ENCODE results near the gene DGCR8.

Gene DGCR8

DNA sequence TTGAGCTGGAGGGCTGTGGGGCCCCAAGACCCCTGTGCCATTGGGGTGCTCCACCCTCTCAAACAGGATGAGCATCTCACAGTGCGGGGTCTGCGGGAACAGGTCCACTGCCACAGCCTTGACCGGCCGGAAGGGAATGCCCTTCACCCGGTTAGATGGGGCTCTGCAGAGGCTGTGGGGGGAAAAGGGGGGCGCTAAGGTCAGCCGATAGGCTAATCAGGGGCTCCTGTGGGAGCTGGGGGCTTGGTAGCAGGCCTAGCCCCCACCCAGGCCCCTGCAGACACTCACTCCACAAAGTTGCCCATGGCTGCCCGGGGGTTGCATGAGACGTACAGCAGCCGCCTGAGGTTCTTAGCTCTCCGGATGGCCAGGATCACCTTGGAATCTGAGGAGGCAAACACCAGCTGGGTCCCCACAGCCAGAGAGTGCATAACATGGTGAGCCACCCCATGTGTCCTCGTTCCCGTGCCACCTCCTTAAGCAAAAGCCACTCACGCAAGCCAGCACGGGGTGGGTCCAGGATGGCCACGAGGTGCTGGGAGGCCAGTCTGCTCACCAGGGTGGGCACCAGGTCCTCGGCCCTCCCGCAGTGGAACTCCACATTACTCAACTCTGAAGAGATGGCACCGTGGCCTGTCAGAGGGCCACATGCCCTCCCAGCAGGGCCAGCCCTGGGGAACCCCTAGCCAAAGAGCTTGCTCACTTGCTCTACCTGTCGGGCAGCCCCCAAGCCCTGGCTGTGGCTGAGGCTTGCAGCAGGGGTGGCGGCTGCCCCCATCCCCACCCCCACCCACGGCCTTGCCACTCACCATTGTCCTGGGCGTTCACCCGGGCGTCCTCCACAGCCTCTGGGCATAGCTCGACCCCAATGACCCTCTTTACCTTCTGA lies 32.8 kb downstream of the DGCR8 start:
- no peak for DNase-seq

DNA sequence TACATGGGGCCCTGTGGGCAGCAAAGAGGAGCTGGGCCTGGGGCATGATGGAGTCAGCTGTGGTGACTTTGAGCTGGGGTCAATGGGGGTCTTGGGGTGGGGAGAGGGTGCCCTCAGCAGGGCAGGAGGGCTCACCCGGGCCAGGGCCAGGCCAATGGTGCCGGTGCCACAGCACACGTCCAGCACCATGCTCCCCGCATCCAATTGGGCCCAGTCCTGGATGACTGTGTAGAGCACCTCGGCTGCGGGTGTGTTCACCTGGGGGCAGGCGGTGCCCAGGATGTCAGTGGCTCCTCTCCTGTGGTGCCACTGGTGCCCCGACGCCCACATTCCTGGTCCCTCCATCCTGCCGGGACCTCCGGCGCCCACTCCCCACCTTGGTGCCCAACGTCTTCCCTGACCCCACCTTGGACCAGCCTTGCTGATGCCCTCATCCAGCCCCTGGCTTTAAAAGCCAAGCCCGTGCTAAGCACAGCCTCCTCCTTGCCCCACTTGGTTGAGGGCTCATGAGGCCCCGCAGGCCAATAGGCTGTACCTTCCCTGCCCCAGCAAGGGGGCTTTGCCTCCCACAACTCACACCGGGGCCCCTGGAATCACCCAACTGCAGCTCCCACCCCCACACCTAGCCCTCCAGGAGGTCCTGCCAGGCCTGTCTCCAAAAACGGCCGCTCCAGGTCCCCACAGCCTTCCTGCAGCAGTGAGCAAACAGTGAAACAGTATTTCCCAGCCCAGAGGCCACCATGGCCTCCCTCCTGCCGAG lies 33.7 kb downstream of the DGCR8 start:
- no peak for DNase-seq

DNA sequence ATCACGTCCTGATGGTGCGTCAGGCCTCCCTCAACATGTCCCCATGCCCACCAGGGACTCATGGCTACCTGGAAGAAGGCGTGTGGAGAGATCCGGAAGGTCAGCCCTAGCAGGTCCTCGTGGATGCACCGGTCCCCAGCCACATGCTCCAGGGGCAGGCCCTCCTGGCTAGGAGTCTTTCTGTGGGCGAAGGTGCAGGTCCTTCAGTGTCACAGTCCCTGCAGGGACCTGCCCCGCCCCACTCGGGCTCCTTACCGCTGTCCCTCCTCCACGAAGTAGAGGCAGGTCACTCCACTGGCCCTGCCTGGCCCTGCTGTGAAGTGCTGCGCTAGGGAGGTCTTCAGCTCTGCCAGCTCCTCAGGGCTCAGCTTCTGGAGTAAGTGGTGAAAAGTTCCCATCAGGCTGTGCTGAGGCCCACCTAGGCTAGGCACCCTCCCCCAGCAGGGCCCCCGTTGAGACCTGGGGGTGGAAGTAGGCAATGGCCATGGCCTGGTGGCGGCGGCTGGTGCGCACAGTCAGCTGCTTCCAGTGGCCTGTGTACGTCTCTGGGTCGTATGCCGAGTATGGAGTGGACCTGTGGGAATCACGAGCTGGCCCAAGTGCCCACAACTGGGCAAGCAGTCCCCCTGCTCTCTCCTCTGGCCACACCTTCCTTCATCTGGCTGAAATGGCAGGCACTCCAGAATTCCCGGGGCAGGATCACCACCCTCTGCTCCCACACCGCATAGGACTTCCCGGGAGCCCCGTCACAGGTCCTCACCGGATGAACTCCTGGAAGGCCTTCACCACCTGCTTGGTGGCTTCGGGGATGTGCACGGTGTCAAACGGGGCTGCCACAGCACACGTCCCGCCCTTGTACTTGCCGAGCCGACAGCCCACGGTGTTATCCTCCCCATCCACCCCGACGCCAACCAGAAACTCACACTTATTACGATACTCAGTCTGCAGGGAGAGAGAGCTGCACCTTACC lies 34.8 kb downstream of the DGCR8 start:
- DNase-seq, result no peak

DNA sequence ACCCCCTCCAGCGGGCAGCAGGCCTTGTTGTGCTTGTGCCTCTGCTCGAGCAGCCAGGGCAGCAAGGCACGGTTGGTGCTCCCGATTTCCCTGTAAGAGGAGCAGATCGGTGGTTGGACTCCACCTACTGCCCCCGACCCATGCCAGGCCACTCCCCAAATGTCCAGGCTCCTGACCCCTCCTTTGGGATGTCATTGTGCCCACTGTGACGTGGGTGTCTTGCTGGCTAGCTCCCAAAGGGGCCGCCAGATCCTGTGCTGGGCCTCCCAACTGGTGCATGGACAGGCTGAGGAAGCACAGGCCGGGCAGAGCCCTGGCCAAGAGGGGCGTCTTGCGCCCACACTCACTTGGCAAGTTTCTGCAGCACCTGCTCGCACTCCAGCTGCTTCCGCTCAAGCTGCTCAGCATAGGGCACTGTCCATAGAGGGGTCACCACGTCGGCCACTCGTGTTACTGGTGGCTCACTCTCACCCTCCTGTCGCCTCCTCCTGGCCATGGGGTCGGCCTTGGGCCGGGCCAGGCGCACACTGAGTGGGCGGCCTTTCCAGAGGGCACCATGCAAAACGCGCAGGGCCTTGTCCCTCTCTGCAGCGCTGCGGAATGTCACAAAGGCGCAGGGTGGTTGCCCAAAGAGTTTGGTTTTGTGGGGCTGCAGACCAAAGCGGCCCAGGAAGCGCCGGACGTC lies 35.8 kb downstream of the DGCR8 start, which contains the start of gene RANBP1:
TSS of gene RANBP1 (plus strand) at position 414 of the 685 bp plus-strand sequence. CDS start at position 495, 81 bp downstream.
- no peak for DNase-seq

DNA sequence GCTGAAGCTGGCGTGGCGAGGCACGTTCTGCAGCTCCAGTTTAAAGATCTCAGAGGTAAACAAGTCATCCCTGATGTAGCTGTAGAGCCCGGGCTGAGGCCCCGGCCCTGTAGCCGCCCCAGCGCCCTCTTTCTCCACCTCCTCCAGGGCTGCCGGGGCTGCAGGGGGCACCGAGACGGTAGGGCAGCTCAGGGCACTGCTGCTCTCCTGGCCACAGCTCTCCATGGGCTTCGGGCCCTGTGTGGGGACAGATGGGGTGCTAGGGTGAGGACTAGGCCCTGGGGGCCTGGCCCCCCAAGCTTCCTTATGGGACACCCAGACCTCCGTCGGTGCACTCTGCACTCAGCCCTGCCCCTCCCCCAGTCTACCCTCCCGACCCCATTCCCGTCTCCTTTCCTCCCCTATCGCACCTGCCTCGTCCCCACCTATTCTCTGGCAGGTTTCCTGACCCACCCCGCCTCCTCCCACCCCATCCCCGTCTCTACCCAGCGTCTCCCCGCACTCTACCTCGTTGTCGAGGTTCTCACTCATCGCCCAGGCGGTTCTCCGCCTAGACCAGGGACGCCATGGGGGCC lies 36.4 kb downstream of the DGCR8 start:
- DNase-seq, result no peak

DNA sequence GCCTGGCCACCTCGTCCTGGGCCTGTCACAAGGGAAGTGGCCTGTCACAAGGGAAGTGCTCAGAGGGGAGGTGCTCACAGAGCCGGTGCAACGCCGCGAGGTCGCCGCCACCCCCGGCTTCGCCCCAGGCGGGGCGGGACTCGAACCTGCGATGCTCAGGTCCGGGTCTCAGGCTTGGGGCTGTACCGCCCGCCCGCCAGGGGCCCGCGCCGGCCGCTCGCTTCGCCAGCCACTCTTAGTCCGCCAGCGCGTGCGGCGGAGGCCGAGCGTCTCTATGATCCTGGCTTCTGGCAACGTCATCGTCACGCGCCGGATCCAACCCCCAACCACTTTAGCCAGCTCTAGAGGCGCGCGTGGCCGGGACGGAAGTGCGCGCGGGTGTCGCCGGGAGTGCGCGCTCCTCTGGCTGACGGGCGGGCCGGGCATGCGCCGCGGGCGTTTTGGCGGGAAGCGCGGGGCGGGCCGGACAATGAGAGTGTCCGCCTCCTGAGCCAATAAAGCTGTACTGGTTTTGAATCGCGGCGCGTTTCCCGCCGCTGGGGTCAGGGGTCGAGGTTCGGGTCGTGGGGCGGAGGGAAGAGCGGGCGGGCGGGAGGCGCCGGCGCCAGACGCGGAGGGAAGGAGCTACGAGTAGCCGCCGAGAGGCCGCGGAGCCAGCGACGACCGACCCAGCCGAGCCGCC lies 37.1 kb downstream of the DGCR8 start, which contains the start of gene TRMT2A:
TSS of gene TRMT2A (minus strand) at position 276 of the 682 bp plus-strand sequence. CDS start 320 bp downstream, outside the sequence.
- peak; percentile 87 for DNase-seq

DNA sequence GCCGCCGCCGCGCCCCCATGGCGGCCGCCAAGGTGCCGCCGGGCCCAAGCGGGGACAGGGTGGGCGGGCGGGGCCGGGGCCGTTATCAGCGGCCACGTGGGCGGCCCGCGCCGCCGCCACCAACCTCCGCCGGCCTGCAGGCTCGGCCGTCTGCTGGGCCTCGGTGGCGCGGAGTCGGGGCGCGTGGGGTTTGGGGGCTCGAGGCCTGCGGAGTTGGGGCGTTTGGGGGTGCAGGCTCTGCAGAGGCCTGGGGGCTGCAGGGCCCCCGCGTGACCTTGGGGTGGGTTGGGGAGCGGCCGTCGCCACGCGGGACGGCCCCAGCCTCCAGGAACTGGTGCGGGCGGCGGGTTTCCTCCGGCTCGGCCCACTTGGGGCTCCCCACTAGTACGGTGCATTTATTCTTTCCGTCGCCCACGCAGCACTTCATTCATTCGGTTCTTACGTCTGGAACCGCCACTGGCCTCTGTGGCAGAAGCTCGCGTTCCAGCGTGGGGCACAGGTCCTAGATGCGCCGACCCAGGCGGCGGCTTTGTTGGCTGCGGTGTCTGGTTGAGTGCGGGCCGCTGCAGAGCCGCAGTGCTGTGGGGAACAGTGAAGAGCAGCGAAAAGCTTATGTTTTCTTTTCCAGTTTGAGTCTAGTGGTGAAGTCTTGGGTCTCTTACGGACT lies 37.7 kb downstream of the DGCR8 start:
- DNase-seq, result no peak

DNA sequence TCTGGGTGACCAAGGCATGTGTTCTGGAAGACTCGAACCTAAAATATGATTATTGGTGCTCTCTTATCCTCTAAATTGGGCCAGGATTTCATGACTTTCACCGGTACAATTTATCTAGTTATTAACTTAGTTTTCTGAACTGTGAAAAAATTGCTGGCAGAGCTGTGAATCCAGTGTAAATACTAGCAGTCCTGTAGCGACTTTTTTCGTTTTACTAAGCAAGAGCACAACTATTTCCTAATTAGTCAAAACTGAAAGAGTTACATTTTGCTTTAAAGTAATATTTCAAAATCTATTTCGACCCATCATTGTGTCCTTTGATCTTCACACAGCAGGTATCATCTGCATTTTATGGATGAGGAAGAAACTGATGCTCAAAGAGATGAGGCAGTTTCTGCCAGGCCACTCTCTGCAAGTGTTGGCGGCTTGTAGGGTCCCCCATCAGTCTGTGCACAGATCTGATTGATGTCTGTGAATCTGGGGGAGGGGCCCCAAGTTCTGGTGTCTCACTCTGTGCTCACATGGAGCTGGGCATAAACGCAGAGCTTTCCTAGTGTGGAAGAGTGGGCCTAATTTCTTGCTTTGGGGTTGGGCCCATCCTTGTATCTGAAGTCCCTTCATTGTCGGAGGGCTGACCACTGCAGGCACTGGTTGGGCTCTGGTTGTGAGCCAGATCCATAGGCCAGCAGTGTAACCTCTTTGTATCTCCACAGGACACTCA lies 38.4 kb downstream of the DGCR8 start:
- DNase-seq, result no peak

DNA sequence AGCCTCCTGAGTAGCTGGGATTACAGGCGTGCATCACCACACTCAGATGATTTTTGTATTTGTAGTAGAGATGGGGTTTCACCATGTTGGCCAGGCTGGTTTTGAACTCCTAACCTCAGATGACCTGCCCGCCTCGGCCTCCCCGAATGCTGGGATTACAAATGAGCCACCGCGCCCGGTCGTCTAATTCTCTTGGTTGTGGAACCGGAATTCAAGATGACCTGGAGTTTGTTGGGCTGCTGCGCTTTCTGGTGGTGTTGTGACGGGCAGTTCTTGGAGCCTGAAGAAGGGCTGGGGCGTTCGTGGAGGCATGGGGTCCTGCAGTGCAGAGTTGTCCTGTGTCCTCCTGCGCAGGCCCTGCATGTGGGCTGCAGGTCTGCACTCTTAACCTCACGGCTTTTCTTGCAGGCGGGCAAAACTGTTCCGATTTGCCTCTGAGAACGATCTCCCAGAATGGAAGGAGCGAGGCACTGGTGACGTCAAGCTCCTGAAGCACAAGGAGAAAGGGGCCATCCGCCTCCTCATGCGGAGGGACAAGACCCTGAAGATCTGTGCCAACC lies 41.9 kb downstream of the DGCR8 start:
- no peak for DNase-seq

DNA sequence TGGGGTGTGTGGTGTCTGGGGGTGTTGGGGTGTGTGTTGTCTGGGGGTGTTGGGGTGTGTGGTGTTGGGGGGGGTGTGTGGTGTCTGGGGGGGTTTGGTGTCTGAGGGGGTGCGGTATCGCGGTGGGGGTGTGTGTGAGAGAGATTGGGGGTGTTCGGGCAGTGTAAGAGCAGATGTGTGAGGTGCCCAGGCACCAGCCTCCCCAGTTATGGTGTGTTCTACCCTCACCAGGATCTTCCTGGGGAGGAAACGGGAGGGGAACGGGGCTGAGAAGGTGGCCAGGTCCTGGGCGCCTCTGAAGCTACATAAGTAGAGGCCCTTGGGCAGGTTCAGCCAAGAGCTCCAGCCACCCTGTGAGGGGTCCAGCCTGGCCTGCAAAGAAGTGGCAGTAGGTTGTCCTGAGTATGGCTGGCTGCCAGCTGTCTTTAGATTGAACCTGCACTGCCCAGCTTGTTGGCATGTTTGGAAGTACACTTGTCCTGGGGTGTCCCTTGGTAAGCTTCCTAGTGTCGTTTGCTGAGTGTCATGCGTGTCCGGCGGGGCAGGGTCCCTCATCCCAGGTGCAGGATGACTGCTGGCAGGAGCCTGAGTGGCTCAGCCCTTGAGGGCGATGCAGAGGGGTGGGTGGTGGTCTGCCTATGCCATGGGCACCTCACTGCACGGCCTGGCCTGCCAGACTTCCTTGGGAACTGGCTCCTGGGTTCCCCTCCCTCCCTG lies 43.5 kb downstream of the DGCR8 start:
- DNase-seq, result no peak

DNA sequence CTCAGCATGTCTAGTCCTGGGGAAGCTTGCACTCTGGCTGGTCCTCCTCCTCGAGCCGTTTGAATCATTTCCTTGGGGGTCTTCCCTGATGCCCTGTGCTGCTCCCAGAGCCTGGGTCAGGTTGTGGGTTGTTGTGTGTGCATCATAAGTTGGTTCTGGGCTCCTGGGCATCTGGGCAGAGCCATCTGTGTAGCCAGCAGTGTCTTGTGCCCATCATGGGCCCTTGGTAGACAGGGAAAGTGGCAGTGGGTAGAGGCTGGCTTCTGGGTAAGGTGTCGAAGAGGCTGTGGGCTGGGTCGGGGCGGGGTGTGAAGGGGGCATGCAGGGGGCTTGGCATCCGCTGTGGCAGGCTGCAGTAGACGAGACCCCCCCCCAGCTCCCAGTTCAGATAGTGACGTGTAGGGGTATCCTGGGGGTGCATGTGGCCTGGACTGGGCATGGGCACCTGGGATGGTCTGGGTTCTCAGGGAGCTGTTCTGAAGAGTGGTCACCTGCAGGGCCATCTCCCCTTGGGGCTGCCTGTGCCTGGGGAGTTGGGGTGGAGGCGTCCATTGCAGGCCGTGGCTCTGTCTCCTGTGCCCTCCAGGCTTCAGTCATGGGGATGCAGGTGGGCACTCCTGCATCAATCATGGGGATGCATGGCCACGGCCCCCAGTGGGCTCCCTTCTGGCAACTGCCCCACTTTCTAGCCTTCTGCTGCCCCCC lies 44.2 kb downstream of the DGCR8 start:
- DNase-seq, result no peak

DNA sequence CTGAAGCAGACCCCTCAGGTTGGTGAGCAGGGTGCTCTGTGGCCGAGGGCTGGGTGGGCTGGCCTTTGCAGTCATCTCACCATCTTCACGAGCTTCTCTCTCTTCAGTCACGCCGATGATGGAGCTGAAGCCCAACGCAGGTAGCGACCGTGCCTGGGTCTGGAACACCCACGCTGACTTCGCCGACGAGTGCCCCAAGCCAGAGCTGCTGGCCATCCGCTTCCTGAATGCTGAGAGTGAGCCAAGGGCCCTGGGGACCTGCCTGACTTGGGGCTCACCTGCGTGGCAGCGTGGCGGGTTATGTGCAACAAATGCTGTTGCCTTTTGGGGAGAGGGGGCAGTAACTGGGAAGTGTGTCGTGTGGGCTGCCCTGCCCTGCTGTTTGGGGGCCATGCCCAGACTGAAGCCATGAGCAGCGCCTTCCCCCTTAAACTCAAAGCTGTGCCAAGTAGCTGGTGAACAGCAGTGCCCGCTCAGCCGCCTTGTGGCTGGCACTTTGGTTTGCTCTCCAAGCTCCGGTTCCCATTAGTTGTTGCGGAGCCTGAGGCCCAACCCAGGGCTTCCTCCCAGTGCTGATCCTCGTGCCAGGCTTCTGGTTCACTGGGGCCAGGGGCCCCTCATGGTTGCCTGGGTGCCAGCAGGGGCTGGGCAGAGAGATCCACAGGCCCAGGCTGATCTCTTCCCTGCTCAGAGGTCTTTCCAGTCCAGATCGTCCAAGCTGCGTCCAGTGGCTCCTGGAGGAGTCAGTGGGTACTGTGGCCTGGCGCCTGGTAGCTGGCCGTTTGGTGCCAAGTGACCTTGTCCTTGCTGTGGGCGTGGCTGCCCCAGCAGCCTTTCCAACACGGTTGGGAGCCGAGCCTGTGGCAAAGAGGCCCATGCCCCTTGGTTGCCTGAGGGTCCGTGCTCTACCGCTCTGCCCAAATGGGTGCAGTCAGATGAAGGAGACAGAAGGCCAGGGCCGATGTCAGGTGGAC lies 45.4 kb downstream of the DGCR8 start:
- no peak for DNase-seq

DNA sequence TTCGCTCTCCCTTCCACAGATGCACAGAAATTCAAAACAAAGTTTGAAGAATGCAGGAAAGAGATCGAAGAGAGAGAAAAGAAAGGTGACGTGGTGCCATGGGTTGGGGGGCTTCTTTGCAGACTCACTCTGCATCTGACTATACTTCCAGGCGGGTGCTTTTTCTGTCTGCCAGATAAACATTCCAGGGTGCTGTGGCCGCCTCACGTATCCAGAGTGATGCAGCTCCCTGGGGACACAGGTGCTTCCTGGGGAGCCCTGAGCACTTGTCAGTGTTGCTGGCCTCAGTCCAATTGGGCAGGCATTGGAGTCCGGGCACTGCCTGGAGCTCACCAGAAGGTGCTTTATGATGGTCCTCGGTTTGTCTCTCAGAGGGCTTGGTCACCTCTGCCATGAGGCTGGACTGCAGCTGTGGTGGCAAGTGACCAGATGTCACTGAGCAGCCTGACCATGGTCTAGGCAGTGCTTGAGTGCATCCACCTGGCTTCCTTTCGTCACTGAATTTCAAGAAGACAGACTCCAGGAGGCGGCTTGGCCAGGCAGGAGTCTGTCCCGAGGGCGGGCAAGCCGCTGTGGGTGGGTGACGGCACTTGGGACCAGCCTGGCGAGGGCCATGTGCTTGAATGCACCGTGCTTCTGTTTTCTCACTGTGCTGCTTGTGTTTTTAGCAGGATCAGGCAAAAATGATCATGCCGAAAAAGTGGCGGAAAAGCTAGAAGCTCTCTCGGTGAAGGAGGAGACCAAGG lies 46.4 kb downstream of the DGCR8 start:
- no peak for DNase-seq

DNA sequence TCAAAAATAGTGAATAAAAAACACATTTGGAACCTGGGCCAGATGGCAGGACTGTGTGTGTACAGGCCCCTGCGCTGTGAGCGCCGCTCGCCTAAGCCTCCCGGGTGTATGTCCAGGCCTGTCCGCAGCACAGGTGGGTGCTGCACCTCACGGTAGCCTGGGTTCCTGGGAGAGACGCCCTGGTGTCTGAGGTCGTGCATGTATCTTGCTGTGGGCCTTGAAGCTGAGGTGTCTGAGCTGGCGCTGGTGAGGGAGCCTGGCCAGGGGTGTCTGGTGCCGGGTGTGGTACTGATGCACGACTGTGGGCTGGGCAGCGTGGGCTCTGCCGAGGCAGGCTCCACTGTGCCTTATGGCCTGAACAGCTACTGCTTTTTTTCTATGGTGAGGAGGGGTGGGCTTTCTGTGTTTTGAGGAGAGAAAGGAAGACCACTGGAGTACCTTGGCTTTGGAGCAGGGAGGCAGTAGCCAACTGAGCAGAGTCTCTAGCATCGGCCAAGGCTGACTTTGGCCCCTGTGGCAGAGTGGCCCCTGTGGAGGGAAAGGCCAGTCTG lies 47.4 kb downstream of the DGCR8 start:
- no peak for DNase-seq

DNA sequence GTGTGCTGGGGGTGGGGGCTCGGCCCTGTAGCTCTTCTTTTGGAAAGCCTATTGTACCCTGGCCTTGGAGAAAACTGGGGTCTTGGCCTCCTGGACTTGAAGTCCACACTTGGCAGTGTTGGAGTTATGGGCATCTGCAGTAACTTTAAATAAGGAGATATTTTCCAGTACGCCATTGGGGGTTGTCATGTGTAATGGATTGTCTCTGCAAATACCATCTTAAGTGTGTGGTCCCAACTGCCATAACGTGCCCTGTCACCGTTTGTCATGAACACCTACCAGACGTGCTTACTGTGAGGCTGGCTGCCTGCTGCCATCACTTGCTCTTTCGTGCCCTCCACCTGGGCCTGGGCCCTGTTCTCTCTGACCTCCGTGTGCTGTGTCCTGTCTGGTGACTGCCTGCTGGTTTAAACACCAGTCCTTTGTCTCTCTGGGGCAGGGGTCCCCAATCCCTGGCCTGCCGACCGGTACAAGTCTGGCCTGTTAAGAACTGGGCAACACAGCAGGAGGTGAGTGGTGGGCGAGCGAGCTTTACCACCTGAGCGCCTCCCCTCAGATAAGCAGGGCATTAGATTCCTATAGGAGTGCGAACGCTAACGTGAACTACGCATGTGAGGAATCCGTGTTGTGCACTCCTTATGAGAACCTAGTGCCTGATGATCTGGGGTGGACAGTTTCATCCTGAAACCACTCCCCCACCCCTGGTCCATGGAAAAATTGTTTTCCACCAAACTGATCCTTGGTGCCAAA lies 48.0 kb downstream of the DGCR8 start:
- DNase-seq, result no peak
